HG03066 (cell line): ENCODE results near the gene PBX1.

Experiments
- ATAC-seq: cut with Tn5 transposase; IDR thresholded peaks from one replicate; pipeline ENCODE4 v1.9.1; 2021; ENCODE audit warnings: low read depth; ENCODE audit not compliant: unreplicated experiment

PBX1 gene

DNA sequence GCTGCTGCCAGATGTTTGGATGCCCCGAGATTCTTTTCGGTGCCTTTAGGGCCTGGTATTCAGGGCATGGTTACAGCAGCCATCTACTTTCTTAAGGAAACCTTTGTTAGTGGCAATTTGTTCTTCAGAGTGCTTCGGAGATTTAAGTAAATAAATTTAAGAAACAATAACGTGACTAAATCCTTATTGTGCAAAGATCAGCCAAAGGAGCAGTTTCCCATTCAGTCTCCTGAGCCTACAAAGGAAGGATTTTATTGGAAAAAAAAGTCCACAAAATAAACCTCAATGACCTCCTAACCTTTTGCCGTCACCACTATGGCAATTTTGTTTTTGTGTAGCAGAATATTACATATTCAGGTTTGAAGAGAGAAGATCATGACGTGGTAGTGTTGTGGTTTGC is 231.1 kb downstream of the PBX1 start:
- no peak for ATAC-seq

DNA sequence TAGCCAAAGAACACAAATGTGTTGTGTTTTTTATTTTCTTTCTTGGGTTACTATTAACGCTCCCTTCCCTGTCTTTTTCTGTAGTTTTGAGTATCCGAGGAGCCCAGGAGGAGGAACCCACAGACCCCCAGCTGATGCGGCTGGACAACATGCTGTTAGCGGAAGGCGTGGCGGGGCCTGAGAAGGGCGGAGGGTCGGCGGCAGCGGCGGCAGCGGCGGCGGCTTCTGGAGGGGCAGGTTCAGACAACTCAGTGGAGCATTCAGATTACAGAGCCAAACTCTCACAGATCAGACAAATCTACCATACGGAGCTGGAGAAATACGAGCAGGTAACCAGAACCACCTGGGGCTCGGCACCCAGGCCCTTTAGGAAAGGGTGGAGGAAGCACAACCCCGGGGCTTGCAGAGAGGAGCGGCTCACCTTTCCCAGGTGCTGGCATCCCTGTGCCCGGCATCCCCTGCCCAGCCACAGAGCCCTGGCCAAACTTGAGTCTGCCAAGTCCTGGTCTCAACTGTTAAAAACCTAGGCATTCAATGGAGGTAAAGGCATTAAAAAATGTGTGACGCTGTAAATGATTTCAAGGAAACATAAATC is 233.5 kb downstream of the PBX1 start:
- no peak for ATAC-seq

DNA sequence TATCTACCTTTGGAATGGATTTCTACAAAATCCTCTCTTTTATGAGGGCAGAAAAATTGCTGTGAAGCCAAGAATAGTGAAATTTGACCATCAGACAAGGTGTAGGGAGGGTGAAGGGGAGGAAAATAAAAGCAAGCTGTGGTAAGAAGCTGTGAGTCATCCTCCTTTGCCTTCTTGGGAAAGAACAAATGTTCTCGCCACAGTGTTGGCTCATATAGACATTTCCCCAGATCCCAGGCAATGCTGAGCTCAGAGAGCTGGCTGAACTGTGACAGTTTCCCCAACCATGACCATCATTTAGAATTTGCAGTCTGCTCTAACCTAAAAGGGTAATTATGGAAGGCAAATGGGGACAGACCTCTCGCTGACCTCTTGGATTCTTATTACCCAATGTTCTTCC is 235.4 kb downstream of the PBX1 start:
- no peak for ATAC-seq

- no peak for ATAC-seq
These were observed 237.9 kb downstream of the PBX1 start for GRCh38 chr1:164796916-164797315.

GRCh38 chr1:164801246-164801731 is 242.3 kb downstream of the PBX1 start:
- ATAC-seq, result no peak

DNA sequence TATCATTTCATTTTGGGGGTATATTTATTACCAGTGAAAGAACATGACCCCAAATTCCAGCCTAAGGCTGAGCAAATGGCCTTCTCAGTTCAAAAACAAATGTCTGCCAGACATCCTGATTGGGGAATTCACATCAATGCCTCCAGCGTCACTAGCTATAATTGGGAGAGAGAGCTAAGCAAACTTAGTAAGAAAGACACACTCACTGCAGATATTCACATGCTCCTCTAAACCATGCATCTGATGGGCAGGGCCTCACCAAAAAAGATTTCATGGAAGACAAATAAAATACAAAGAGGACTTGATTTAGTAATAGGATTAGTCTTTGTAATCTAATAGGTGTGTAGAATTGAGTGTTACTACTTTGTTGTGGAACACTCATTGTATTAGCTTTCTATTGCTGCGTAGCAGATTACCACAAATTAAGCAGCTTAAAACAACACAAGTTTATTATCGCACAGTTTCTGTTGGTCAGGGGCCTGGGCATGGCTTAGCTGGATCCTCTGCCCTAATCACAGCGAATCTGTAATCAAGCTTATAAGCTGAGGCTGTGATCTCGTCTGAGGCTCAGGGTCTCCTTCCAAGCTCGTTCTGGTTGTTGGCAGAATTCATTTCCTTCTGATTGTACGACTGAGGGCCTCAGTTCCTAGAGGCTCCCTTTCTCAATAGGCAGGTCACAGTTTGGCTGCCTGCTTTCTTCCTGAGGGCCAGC is 243.0 kb downstream of the PBX1 start:
- no peak for ATAC-seq

DNA sequence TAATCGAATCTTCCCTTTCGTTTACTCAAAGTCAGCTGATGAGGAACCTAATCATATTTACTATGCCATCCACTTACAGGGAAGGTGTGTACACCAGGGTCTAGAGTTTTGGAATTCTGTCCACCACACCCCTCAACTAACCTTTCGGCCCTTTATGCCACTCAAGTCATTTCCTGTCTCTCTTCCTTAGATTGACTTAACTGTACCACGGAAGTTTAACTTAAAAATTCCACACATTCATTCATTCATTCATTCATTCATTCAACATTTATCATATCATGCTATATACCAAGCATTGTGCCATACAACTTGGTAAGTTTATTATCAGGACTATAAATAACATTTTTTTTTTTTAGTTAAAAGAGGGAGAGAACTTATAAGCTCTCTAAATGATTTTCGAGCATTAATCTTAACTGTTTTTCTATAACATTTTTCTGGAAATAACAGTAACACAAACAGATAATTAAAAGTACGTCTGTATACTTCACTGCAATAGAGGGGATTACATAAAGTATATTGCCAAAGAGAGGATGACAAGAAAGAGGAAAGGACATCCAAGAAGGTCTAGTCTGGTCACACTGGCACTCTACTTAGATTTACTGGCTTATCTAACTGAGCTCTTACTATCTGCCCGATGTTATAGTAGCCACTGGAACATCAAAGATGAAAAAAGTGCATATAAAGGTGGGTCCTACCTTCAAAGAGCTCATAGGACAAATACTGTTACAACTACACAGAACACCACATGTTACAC is 243.7 kb downstream of the PBX1 start:
- ATAC-seq, result no peak

DNA sequence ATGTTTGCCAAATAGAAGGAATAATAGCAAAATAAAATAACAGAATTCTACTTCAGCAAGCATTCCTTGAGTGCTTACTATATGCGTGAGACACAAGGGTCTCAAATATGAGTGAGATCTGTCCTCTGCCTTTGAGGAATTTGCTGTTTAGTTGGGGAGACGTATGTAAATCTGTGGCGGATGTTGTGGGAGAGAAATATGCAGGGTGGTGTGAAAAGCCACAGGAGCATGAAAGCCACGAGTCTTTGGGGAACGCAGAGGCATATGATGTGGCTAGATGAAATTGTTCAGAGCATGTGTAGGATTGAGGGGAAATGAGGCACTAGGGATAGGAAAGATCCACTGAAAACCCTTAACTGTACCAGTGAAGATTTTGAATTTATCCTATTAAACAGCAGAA is 244.4 kb downstream of the PBX1 start:
- no peak for ATAC-seq

- ATAC-seq, result no peak
These were observed 245.4 kb downstream of the PBX1 start for GRCh38 chr1:164804366-164804765.

GRCh38 chr1:164805399-164805798 is 246.4 kb downstream of the PBX1 start:
- ATAC-seq, result no peak

- no peak for ATAC-seq
These were observed 247.5 kb downstream of the PBX1 start for GRCh38 chr1:164806531-164806930.

DNA sequence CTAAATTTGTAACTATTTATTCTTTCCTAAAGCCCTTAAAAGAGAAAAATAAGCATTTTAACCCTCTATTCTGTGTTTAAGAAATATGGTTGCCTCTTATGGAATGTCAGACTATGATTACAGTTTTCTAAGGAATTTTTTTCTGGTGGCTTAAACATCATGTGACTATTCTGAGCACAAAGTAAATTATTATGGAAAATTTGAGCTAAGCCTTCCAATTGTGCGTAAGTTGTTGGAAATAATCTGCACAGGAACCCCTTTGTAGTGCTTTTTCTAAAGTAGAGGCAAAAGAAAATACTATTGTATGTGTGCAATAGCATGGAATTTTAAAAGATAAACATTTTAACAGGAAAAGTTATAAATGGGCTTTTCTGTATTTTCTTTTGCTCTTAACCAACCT is 254.8 kb downstream of the PBX1 start:
- no peak for ATAC-seq

GRCh38 chr1:164821648-164822047 is 262.7 kb downstream of the PBX1 start:
- ATAC-seq, result no peak

DNA sequence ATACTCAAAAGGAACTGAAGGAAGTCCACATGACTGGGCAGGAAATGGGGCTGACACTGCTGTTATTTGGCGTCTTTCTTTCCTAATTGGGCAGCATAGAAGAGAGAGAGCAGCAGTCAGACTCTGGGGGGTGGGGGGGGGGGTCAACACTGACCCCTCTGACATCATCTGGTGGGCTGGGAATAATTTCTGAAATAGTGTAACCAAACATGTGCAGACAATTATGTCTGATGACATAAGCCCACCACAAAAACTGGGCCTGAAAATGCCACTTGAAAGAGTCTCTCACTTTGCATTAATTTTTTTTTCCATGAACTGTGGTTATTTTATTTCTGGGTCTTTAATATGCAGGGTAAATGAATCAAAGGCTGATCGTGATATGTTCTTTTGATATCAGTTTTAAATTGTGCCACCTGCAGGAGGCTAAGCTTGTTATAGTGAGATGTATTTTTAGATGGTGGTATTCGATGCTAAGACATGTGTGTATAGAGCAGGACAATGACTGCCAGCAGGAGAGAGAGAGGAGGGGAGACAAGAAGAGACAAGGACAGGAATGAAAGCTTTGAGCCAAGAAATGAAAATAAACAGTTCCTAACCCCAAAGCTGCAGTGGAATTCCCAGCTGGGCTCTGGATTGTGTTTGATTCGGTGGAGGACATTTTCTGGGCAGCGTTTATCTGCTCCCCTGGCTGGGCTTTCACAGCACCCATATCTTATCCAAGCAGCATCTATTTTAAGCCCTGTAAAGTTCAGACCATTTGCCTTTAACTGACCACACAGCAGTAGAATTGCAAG is 264.7 kb downstream of the PBX1 start:
- ATAC-seq, result no peak

GRCh38 chr1:164824542-164824941 is 265.6 kb downstream of the PBX1 start:
- ATAC-seq, result no peak

DNA sequence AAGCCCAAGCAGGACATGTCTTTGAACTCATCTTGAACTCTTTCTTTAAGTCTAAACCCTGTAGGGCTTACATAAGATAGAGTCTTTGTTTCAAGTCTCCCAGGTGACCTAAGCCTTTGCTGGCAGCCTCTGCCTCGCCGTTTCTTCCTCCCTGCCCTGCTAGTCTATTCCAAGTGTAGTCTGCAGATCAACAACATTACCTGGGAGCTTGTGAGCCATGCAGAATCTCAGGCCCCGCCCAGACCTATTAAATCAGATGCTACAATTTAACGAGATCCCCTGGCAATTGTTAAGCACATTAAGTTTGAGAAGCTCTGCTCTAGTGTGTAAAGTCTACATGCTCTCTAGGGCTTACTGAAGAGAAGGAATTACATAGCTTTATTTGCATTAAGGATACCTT is 271.6 kb downstream of the PBX1 start:
- ATAC-seq, result no peak

DNA sequence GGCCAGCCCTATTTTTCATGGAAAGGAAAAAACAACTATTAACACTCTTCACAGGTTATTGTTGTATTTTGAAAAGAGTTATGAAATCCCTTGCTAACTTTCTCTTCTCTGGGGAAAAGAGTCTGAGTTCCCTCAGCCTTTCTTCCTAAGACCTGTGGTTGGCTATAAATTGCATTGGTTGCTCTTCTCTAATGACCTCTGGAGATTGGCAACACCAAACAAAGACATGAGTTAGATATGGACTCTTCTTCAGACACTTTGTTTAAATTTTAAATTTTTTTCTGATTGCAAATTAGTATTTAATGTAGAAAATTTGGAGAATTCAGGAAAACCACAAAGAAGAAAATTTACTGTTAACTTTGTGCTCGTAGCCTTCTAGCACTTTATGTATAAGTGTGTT is 275.7 kb downstream of the PBX1 start:
- no peak for ATAC-seq

GRCh38 chr1:164836614-164837018 is 277.6 kb downstream of the PBX1 start:
- ATAC-seq, result no peak

DNA sequence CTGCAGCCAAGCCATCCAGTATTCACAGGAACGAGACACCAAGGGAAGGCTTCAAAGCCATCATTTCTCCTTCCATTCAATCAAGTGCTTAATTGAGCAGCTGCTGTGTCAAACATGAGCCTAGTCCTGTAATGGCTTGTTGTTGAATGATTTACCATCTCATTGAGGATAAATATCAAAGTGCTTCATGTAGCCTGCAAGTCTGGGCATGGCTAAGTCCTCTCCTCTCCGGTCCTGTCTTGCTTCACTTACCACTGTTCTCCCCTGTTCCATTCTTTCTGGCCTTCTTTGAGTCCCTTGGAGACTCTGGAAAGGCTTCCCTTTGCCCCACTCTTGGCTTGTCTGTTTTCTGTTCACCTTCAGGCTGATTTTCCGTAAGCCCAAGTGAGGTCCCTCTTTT is 279.8 kb downstream of the PBX1 start:
- no peak for ATAC-seq

DNA sequence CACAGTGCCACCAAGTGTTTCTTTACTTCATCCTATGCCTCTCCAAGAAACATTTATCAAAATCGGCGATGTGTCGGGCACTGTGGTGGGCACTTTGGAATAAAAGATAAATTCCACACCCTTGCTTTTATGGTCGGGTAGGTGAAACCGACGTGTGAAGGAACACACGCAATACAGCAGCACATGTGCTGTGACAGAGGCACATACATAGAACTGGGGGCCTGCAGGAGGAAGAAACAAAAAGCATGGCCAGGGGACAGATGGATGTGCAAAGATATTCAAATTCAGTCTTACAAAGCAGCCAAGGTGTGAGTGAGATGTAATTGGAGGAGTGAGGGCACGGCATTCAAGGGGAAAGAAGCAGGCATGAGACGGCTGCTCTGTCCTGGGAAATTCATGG is 282.0 kb downstream of the PBX1 start:
- ATAC-seq, result no peak
